SH-SY5Y (cell line): ENCODE data around the gene HCLS1.

Source experiments
- GATA2 ChIP-seq: IDR thresholded peaks from 2 replicates; pipeline ENCODE4 v1.6.1; 2011; ENCODE audit warnings: mild to moderate bottlenecking, low read depth, low read length
- GATA3 ChIP-seq: IDR thresholded peaks from 2 replicates; pipeline ENCODE4 v1.6.1; 2011; ENCODE audit warnings: low read depth, mild to moderate bottlenecking, low read length, moderate library complexity

GRCh38 chr3:121696186-121696585 lies 35.5 kb upstream of the HCLS1 start:
- TF ChIP-seq GATA2 = no peak
- no peak for TF ChIP-seq GATA3
